HG03159 (cell line): ENCODE results near the gene CSPG4.

ENCODE experiments used
- ATAC-seq: cut with Tn5 transposase; IDR thresholded peaks from one replicate; pipeline ENCODE4 v1.9.1; 2021; ENCODE audit warnings: mild to moderate bottlenecking, moderate library complexity; ENCODE audit not compliant: unreplicated experiment

The CSPG4 gene

DNA sequence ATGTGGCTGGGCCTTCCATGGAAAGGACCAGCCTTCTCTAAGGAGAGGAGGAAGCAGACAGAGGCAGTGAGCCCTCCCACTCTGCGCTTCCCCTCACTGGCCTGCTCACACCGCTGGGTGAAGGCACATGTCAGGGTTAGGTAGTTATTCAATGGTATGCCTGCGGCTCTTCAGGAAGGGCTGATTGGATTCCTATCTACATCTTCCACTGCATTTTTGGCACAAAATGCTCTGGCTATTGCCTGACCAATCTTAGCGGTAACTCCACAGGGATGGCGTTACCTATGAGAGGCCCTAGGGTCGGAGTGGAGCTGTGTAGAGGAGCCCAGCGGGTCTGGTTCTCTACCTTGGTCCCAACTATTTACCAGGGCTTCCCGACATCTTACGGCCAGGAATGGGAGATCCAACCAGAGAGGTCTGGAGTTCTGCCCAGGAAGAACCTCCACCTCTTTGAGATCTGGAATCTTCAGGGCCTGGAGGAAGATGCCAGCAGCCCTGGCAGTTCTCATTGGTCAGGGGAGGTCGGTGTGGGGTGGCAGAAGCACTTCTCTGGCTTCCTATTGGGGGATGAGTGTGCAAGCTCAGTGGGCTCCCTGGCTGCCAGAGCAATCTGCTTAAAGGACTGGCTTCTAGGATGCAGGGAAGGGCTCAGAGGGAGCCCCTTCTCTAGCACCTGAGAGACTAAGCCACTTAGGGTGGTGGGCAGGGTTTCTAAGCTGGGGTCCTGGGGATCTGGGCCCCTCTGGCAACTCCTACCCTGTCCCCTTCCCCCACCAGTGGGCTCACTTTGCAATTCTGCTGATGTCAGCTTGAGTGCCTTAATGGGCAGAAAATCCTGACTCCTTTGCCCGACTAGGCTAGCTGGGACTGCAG, 40.7 kb downstream of the CSPG4 start:
- no peak for ATAC-seq

DNA sequence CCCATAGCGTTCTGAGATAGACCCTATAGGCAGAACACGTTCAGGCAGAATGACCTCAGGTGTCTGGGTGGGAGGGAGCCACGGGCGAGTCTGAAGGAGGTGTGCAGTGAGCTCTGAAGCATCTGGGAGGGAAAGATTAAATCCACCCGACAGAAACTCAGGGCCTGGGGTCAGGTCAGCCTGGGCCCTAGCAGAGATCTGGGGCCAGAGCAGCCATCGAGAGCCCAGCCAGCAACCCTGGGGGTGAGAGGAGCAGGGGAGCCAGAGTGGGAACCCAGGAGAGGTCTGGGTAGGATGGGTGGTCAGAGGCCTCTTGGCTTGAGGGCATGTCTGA, 42.8 kb downstream of the CSPG4 start:
- no peak for ATAC-seq

DNA sequence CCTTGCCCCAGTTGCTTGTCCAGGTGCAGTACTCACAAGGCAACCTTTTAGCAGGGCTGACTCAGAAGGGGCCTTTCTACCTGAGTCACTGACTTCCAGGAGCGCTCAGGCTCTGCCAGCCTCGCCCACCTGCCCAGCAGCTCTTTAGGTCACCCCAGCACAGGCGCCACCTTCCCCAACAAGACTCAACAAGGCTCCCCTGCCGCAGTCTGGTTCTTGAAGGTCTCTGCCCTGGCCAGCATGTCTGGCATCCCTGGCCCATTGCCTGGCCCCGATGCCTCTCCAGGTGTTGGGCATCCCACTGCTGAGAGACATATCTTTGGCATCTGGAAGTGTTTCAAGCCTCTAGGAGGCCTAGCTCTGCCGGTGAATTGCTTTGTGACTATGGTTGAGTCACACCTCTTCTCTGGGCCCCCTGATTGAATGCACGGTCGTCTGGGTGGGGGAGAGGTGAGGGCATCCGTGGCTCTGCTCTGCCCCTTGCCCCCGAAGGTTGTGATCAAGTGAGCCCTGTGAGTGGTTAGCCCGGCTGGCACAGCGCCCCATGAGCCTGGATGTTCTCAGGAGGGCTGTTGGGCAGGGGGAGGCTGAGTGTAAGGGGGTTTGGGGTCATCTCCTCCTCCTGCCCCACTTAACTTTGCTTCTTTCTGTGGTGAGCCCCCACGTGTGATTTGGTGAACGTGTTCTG, 43.3 kb downstream of the CSPG4 start:
- ATAC-seq, result no peak

DNA sequence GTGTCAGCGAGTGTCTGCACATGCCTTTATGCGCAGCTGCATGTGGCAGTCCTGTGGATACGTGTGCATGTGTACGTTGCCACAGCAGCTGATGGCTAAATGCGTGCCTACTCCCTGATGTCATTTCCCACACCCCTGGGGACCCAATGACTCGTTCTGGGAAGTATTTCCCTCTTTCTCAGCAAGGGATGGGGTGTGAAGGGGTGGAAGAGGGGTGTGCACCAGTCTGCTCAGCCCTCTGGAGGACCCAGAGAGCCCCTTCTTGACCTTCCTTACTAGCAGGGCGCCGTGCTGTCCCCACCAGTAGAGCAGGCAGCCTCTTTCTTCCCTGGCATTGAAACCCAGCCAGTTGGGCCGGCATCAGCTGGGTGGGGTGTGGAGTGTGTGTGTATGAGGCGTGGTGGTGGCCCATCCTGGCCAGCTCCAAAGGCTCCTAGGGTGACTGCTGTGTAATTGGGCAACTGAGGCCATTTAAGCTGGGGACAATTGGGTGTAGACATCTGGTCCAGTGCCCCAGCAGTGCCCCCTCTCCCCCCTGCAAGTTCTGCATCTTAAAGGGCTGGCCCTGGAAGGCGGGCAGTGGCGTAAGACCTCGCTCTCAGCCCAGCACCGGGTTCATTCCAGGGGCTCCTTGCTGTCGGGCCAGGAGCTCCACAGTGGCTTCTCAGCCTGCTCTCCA, 45.7 kb downstream of the CSPG4 start:
- ATAC-seq, result no peak

DNA sequence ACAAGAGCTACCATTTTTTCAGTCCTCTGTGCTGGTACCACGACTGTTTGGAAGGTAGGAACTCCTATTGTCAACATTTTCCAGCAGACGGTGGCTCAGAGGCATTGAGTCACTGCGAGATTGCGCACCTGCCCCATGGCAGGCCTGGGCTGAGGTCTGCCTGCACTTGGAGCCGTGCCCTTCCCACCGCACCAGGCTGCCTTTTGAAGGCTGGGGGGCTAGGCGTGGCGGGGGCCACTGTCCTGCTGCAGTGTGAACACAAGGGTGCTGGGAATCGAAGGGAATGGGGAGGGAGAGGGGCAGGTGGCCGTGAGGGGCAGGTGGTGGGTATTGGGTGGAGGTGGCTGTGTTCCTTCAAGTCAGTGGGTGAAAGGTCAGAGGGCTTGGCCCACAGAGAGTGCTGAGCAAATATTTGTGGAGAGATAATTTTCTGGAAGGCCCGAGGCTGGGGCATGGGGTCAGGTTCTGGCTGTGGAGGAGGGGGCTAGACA, 48.7 kb downstream of the CSPG4 start:
- ATAC-seq, result no peak

DNA sequence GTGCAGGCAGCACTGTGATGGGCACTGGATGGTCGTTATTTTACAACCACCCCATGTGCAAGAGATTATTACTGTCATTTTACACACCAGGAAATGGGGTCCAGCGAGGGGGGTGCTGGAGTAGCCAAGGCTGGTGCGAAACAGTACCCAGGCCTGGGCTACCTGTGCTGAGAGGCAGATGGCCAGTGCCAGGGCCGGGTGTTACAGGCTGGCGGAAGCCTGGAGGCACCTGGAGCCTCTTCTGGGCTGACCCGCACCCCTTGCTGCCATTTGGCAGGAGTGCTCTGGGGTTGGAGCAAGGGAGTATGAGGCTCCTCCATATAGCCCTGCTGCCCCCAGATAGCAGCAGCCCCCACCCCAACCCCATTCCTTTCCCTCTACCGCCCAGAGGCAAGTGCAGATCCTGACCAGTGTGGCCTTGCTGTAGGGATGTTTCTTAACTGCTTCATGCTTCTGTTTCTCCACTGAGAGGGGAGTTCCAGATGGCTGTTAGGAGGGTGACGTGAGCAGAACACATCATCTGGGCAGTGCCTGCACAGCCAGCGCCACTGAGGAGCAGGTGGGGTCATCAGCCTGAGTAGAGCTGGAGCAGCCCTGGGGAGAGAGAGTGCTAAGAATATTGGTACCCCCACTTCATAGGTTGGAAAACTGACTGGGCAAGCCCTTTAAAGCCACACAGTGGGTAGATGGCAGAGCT, 49.7 kb downstream of the CSPG4 start:
- ATAC-seq, result no peak

DNA sequence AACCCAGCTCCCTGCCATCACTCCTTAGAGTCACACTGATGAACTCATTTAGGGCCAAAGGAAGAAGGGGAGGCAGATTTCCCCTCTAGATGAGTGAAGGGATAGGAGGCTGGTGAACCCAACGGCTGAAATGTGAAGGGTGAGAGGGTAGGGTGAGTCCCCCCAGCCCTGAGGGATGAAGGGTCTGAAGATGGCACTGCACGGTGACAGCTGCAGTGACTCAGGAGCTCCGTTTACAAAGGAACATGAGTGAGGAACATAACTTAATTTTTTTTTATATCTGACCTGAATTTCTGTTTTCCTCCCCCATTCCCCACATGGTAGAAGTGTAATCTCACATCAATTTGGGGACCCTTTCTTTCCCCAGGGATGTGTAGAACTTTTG, 50.9 kb downstream of the CSPG4 start:
- no peak for ATAC-seq

DNA sequence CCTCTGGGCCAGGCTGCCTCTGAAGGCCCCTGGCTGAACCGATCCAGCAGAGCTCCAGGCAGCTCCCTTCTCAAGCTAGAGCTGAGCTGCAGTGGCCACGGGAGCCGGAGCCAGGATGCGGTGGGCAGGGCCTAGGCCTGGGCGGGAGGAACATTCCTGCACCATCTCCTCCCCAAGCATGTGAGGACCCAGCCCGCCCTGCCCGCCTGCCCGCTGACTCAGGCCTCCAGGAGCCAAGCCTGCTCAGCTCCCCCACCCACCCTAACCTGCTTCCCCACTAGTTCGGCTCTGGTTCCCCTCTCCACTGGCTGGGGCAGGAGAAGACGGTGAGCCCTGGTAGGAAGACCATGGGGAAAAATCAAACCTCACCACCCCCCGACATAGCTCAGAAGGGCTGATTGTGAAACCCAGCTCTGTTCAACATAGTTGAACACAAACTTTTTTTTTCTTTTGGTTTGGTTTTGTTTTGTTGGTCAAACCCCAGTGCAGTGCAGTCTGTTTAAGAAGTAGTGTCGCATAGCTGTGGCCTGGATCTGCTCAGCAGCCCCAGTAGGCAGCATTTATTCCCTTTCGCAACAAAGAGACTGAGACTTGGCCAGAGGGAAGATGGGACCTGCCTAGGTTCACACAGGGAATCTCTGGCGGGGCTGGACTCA, 51.4 kb downstream of the CSPG4 start:
- ATAC-seq, result no peak

DNA sequence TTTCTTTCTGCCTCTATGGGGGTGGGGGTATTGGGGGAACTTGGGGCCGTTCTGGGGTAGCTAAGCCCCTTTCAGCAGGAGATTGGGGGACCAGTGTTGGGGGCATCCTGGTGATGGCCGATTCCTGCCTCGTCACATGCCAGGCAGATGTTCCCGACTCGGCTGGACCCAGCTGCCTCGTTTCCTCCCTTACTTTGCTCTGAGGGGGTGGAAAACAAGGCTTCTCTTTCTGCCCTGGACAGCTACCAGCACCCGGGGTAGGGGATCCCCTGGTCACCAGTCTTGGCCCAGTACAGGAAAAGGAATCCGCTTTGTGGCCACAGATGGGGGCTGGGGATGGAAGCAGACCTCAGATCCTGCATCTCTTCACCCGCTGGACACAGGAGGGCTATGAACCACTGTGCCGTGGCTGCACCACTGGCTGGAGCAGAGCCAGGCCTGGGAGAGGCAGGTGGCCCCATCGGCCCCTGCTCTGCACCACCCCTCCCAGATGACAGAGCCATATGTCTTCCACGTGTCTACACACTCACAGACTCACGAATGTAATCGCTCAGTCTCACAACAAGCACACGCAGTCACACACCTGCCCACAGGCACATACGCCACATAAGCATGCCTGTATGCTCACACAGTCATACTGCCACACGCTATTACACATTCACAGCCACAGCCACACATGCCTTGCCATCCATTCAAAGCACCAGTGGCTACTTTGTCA, 52.6 kb downstream of the CSPG4 start:
- ATAC-seq, result no peak

DNA sequence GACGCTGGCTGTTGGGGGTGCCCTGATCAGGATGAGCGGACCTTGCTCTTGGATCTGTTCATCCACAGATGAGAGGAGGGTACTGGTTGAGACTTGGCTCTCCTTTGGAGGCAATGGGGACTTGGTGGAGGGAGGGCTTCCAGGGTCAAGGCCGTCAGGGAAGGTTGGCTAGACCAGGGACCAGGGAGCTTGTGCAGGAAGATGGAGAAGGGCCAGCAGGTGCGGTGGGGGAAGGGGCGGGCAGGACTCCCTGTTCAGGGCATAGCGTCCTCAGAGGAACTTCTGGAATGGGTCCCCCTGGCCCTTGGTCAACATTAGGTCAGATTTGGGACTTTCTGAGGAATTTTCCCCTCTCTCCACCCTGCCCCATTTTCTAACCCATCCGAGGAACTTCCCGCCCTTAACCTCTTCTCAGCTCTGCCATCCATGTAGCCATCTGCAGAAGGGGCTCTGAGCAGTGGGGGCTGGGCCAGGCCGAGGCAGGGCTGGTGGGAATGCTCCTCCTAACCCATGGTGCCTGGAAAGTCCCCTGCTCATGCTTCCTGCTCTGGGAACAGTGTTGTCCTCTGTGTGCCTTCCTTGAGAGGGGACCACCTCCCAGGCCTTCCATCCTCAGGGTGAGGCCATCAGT, 53.4 kb downstream of the CSPG4 start:
- ATAC-seq, result no peak

DNA sequence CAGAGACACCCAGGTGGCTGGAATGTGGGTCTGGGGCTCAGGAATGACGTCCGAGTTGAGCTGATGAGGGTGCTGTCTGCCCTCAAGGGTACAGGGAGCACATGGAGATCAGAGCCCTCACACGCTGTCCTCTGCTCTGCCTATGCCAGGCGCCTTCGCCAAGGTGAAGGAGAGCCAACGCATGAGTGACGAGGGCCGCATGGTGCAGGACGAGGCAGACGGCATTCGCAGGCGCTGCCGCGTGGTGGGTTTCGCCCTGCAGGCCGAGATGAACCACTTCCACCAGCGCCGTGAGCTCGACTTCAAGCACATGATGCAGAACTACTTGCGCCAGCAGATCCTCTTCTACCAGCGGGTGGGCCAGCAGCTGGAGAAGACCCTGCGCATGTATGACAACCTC, 55.8 kb downstream of the CSPG4 start:
- ATAC-seq, result no peak

DNA sequence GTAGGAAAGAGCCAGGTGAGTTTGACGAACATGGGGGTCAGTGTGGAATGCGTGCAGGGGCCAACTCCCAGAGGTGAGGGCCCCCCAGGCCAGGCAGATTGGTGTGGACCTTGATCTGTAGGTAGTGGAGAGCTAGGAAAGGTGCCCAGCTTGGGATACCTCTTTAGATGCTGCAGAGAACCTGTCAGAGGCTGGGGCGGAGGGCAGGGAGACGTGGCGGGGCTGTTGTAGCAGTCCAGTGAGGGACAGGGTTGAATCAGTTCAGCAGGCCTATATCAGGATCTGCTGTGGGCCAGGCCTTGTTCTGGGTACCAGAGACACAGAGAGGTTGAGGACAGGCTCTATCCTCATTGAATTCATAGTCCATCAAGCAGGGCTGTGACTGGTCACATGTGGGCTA, 56.3 kb downstream of the CSPG4 start:
- no peak for ATAC-seq

DNA sequence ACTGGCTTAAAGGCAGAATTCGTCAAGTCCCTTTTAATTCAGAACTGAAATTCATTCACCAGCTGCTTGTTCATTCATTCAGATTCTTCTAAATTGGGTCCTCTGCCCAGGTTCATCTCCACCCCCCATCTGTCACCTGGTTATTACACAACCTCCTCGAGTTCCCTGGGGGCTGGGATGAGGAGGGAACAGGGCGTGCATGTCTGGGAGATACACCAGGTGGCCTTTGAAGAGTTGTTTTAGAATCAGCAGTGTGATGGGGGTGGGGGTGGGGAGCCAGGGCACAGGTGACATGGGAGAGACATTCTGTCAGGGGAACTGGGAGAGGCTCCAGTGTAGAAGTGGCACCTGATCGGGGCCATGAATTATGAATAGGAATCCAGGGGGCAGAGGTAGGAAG, 56.7 kb downstream of the CSPG4 start:
- ATAC-seq, result no peak

DNA sequence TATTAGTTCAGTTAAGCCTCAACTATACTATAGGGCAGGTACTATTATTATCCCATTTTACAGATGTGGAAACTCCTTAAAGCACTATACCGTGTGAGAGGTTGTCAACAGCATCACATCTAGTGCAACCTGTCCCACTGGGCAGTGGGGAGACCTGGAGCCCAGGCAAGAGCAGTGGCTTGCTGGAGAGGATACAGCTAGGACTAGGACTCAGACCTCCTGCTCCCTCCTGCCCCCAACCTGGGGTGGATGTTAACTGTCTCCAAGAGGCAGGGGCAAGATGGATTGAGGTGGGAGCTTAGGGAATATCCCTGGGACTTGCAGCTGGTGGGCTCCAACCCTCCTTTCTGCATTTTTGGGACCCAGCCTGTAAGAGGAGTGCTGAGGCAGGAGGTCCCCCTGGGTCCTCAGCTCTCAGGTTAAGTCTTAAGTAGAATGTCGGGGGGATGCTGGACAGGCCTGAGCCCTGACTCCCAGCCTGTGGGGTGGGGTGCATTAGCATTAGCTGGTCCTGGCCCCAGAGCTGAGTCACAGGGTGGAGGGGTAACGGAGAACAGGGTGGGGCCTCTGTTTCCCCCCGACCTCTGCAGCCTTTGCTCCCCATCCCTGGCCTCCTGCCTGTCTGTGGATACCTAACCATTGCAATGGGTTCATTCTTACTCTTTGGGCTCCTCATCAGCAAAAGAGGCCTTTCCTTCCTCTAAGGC, 58.3 kb downstream of the CSPG4 start:
- no peak for ATAC-seq

DNA sequence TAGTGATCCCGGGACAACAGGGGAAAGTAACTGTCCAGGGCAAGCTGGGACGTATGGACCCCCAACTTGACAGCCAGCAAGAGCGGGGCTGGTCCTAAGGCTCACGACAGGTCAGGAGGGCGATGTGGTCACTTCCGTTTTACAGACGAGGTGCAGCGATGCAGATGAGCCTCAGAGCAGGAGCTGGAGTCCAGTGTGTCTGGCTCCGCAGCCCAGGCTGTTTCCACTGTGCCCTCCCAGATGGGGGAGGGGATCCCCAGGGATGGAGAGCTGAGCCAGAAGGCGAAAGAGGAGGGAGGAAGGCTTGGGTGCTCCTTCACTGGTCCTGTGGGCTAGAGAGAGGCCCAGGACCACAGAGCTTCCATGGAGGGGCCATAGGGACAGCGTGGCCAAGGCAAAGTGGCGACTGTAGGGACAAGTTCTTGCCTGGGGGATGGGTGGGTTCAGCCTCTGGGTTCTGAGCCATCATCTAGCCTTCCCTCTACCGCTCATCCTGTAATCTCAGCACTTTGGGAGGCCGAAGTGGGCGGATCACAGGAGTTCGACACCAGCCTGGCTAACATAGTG, 59.2 kb downstream of the CSPG4 start:
- ATAC-seq, result no peak

DNA sequence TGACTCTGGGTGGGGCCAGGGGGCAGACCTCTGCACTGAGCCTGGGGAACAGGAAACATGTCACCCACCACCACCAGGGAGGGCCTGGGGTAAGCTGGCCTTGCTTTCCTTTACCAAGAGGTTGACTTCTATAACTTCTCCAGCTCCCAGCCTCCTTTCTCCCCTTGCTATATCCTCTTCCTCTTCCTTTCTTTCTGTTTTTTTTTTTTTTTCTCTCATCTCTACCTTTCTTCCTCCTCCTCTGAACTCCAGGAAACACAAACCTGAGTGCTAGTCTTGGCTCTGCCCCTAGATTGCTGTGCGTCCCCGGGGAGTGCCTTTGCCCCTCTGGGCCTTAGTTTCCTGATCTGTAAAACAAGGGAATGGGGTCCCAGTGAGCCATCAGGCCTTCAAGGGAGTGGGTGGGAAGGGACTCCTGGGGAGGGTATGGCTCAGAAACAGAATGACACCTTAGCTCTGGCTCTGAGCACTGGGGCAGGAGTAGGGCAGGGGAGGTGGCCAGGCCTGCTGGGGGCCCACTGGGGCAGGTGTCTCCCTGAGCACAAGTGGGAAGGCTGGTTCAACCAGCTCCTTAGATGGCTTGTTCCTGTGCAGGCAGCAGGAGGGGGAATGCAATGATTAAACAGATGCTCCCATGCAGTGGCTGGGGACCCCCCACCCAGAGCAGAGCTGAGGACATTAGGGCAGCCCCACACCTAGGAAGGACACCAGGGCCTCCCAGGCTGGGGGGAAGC, 60.7 kb downstream of the CSPG4 start:
- ATAC-seq, result no peak

DNA sequence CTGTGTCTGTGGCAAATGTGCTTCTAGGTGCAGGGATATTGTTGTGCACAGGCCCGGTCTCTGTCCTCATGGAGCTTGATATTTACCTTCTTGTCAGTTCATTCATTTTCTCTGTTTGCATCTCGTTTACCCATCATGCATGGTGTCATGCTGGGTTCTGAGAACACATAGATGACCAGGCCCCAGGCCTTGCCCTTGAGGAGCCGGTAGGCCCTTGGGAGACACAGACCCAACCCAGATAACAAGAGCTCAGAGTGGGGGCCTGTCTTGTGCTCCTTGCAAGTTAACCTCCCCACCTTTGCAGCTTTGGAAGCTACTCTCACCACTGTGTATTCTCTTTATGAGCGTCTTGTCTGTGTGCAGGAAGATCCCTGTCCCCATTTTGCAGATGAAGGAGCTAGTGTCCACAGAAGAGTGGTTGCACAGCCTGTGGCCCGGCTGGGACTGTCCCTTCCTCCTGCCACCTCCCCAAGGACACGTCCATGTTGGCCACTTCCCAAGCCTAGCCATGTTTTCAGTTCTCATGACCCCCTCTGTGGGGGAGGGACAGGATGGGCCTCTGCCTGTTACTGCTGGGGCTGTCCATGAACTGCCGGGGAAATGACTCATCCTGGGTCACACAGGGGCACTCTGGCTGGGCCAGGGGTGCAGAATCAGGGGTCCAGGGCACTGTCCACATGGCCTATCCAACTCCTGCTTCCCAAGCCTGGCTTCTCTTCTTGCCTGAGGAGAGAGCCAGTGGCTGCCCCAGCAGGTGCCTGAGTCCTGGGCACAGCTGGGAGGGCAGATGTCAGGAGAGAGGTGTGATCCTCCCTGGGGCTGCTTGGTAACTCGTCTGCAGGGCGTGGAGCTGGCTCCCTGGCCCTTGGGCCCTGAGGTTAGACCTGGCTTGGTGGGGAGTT, 61.5 kb downstream of the CSPG4 start:
- no peak for ATAC-seq
